HCT116 (cell line): ENCODE data around the gene HELLS. TPM values are rescaled to one million over a fixed set of nuclear protein-coding genes. Genes with fewer than 3 reads are reported as not detected.

Experiments used
- ATAC-seq: fragments of 200-7000 bp; cut with Tn5 transposase; 2 replicates; pipeline ENCODE4 v1.9.1; 2020; ENCODE audit warnings: mild to moderate bottlenecking, moderate library complexity
- Bru-seq: library from RNA; stranded (reverse); fragments of 400-500 nt; gene quantifications from one replicate; lab custom pipeline; 2021; lab: Mats Ljungman, UMichigan
- BruChase-seq, 2 experiments: library from RNA; stranded (reverse); fragments of 400-500 nt; gene quantifications; one replicate each; lab custom pipeline; 2021; lab: Mats Ljungman, UMichigan
- BruUV-seq: library from RNA; stranded (reverse); fragments of 400-500 nt; replicated peaks from 2 replicates; lab custom pipeline; 2021; lab: Mats Ljungman, UMichigan
- CTCF ChIA-PET: fragments of 300-600 bp; sonication (Branson Sonifier 250); formaldehyde crosslinking; loops from one replicate; lab custom pipeline; 2021; ENCODE audit warnings: antibody characterized with exemption; lab: Charles Lee
- POLR2A ChIA-PET: fragments of 300-600, 350-600 bp; sonication (Branson Sonifier 250); formaldehyde crosslinking; loops from one replicate; lab custom pipeline; 2021; ENCODE audit warnings: antibody characterized with exemption; lab: Charles Lee
- RAD21 ChIA-PET, 2 experiments: fragments of 300-600 bp; sonication (Branson Sonifier 250); formaldehyde crosslinking; loops; one replicate each; lab custom pipeline; 2023; ENCODE audit warnings: low total read pairs in 2 of 2; ENCODE audit not compliant: uncharacterized antibody in 2 of 2, unreplicated experiment in 2 of 2, low non-redundant PET in 1 of 2; lab: Charles Lee
- DNase-seq: peaks from one replicate; pipeline ENCODE4 v3.0.0-alpha.2; 2010; ENCODE audit warnings: low read depth, low spot score
- H2AFZ ChIP-seq: fragments of 200-600 bp; shearing (Covaris generic), sonication (generic); 2 replicates; pipeline ENCODE4 v1.6.1; 2017; ENCODE audit warnings: low read depth, mixed run types, mixed read lengths, antibody characterized with exemption, low read length; ENCODE audit not compliant: poor library complexity, severe bottlenecking
- H3K27ac ChIP-seq: 2 replicates; pipeline ENCODE4 v1.5.1; 2012; ENCODE audit warnings: low read depth, low read length
- H3K27me3 ChIP-seq: fragments of 200-600 bp; sonication (generic); 2 replicates; pipeline ENCODE4 v1.6.1; 2016; ENCODE audit warnings: mixed run types, low read length, mixed read lengths; ENCODE audit not compliant: insufficient read depth
- H3K36me3 ChIP-seq, 2 experiments: fragments of 200-500 bp in 1 of 2; fragments of 200-600 bp in 1 of 2; sonication (Bioruptor generic) in 1 of 2; sonication (generic) in 1 of 2; 2 replicates each; pipeline versions ENCODE4 v1.5.1 to v1.6.1; 2014 to 2016; ENCODE audit warnings: low read length in 2 of 2, inconsistent platforms in 1 of 2, mixed read lengths in 1 of 2, mixed run types in 1 of 2; ENCODE audit not compliant: insufficient read depth in 2 of 2, control insufficient read depth in 1 of 2
- H3K4me1 ChIP-seq, 2 experiments: fragments of 200-600 bp in 1 of 2; sonication (generic) in 1 of 2; 2 replicates each; pipeline versions ENCODE4 v1.5.1 to v1.6.1; 2012 to 2017; ENCODE audit warnings: low read length in 2 of 2, inconsistent platforms in 1 of 2, mild to moderate bottlenecking in 1 of 2, mixed read lengths in 1 of 2, mixed run types in 1 of 2, moderate library complexity in 1 of 2; ENCODE audit not compliant: insufficient read depth in 2 of 2, control insufficient read depth in 1 of 2
- H3K4me2 ChIP-seq: fragments of 200-600 bp; sonication (generic); 2 replicates; pipeline ENCODE4 v1.6.1; 2017; ENCODE audit warnings: mixed run types, low read length, mixed read lengths
- H3K4me3 ChIP-seq, 2 experiments: fragments of 200-600 bp in 1 of 2; sonication (generic) in 1 of 2; replicated peaks in 1 of 2; 2 replicates each; pipeline ENCODE4 v1.5.1; 2011 to 2016; ENCODE audit warnings: low read length in 2 of 2, control low read depth in 1 of 2, low read depth in 1 of 2, mild to moderate bottlenecking in 1 of 2, mixed read lengths in 1 of 2, mixed run types in 1 of 2
- H3K79me2 ChIP-seq: fragments of 200-600 bp; sonication (generic); 2 replicates; pipeline ENCODE4 v1.6.1; 2017; ENCODE audit warnings: mild to moderate bottlenecking, mixed run types, low read length, moderate library complexity, mixed read lengths; ENCODE audit not compliant: insufficient read depth
- H3K9ac ChIP-seq: fragments of 200-600 bp; sonication (generic); 2 replicates; pipeline ENCODE4 v1.6.1; 2016; ENCODE audit warnings: low read length, mixed read lengths
- H3K9me2 ChIP-seq: fragments of 200-600 bp; sonication (generic), shearing (Covaris generic); 2 replicates; pipeline ENCODE4 v1.6.1; 2017; ENCODE audit warnings: mixed run types, mild to moderate bottlenecking, moderate library complexity; ENCODE audit not compliant: insufficient read depth
- H3K9me3 ChIP-seq, 2 experiments: fragments of 200-500 bp in 1 of 2; fragments of 200-600 bp in 1 of 2; sonication (Bioruptor generic) in 1 of 2; sonication (generic) in 1 of 2; 2 replicates each; pipeline ENCODE4 v1.6.1; 2014 to 2017; ENCODE audit warnings: low read length in 2 of 2, mixed read lengths in 2 of 2, inconsistent platforms in 1 of 2, low read depth in 1 of 2, mild to moderate bottlenecking in 1 of 2, mixed run types in 1 of 2, moderate library complexity in 1 of 2; ENCODE audit not compliant: control insufficient read depth in 1 of 2, insufficient read depth in 1 of 2
- H4K20me1 ChIP-seq: fragments of 200-600 bp; sonication (generic), shearing (Covaris generic); 2 replicates; pipeline ENCODE4 v1.6.1; 2017; ENCODE audit warnings: mixed run types, mild to moderate bottlenecking, moderate library complexity; ENCODE audit not compliant: insufficient read depth
- ATF3 ChIP-seq: IDR thresholded peaks from 2 replicates; pipeline ENCODE4 v1.6.1; 2012
- CBX3 ChIP-seq: IDR thresholded peaks from 2 replicates; pipeline ENCODE4 v1.6.1; 2012; ENCODE audit warnings: low read depth
- CEBPB ChIP-seq: IDR thresholded peaks from 2 replicates; pipeline ENCODE4 v1.6.1; 2012; ENCODE audit warnings: low read depth
- CTCF ChIP-seq, 3 experiments: fragments of 200-600 bp in 1 of 3; sonication (generic) in 1 of 3; IDR thresholded peaks in 2 of 3; conservative IDR thresholded peaks in 1 of 3; 2 replicates each; pipeline ENCODE4 v1.5.1; 2012 to 2017; ENCODE audit warnings: low read depth in 2 of 3, low read length in 2 of 3, antibody characterized with exemption in 1 of 3, borderline replicate concordance in 1 of 3, control low read depth in 1 of 3, mild to moderate bottlenecking in 1 of 3, mixed read lengths in 1 of 3, mixed run types in 1 of 3, moderate library complexity in 1 of 3; ENCODE audit not compliant: insufficient read depth in 1 of 3
- ELF1 ChIP-seq: IDR thresholded peaks from 2 replicates; pipeline ENCODE4 v1.6.1; 2012; ENCODE audit warnings: low read depth, borderline replicate concordance
- JUND ChIP-seq: IDR thresholded peaks from 2 replicates; pipeline ENCODE4 v1.6.1; 2012
- MAX ChIP-seq: IDR thresholded peaks from 2 replicates; pipeline ENCODE4 v1.6.1; 2012
- POLR2A ChIP-seq: IDR thresholded peaks from 2 replicates; pipeline ENCODE4 v1.7.0; 2011; ENCODE audit warnings: borderline replicate concordance; ENCODE audit not compliant: insufficient read depth, insufficient read length; ENCODE audit errors: extremely low read depth
- POLR2AphosphoS5 ChIP-seq: IDR thresholded peaks from 2 replicates; pipeline ENCODE4 v1.6.1; 2011; ENCODE audit warnings: mild to moderate bottlenecking, low read depth, low read length, moderate library complexity
- RAD21 ChIP-seq: IDR thresholded peaks from 2 replicates; pipeline ENCODE4 v1.6.1; 2012; ENCODE audit warnings: low read depth, mild to moderate bottlenecking
- REST ChIP-seq: IDR thresholded peaks from 2 replicates; pipeline ENCODE4 v1.6.1; 2012; ENCODE audit warnings: low read depth
- SIN3A ChIP-seq: IDR thresholded peaks from 2 replicates; pipeline ENCODE4 v1.6.1; 2012; ENCODE audit warnings: low read depth
- SP1 ChIP-seq: IDR thresholded peaks from 2 replicates; pipeline ENCODE4 v1.6.1; 2012; ENCODE audit warnings: low read depth
- TCF7L2 ChIP-seq: IDR thresholded peaks from 2 replicates; pipeline ENCODE4 v1.7.0; 2011; ENCODE audit warnings: borderline replicate concordance, inconsistent platforms; ENCODE audit not compliant: insufficient read depth, insufficient read length; ENCODE audit errors: extremely low read depth
- YY1 ChIP-seq: IDR thresholded peaks from 2 replicates; pipeline ENCODE4 v1.6.1; 2011; ENCODE audit warnings: low read length, low read depth, moderate library complexity, mild to moderate bottlenecking; ENCODE audit not compliant: insufficient replicate concordance; ENCODE audit errors: extremely low read depth
- ZBTB33 ChIP-seq: IDR thresholded peaks from 2 replicates; pipeline ENCODE4 v1.6.1; 2011; ENCODE audit warnings: mild to moderate bottlenecking, low read length, moderate library complexity; ENCODE audit not compliant: insufficient replicate concordance; ENCODE audit errors: extremely low read depth
- ZFX ChIP-seq: fragments of 450-650 bp; IDR thresholded peaks from 2 replicates; pipeline ENCODE4 v1.6.1; 2017
- intact Hi-C: fragments of 100-400 bp; cut with micrococcal nuclease; formaldehyde crosslinking; loops from 2 replicates; pipeline ENCODE4 v1.10.0; 2022
- long read RNA-seq: library from polyadenylated mRNA; unstranded; transcript quantifications from one replicate; pipeline ENCODE4 v2.0.0, GENCODE V29; 2021; ENCODE audit not compliant: unreplicated experiment
- polyA plus RNA-seq: library from polyadenylated mRNA; unstranded; fragments of >200 nt; gene quantifications from 2 replicates; pipeline ENCODE4 v1.2.1, GENCODE V29; 2012; ENCODE audit warnings: missing spikeins
- total RNA-seq: library from RNA; stranded (reverse); gene quantifications from one replicate; pipeline ENCODE4 v1.2.1, GENCODE V29; 2021; ENCODE audit not compliant: unreplicated experiment

HELLS gene
- 134 TPM for total RNA-seq
- 12.0 and 27.5 TPM in 2 replicates for polyA plus RNA-seq
- Bru-seq, nascent RNA: percentile 86 among the genes with signal in this experiment
- percentile 94 among the genes with signal in this experiment for BruChase-seq, experiment 1, labeled RNA remaining after a 6-hour chase
- BruChase-seq, experiment 2, labeled RNA remaining after a 2-hour chase: percentile 92 among the genes with signal in this experiment
- long read RNA-seq, transcript HELLS-202 (22 exons, 3,099 nt): major isoform, 28 of 81 reads
- long read RNA-seq, partial matches to known transcripts: 17 of 81 reads
- long read RNA-seq, other reads (novel, unspliced or antisense): 33 of 81 reads

GRCh38 chr10:94545391-94546048 lies at the start of gene HELLS:
Gene HELLS, plus strand, starts transcription at chr10:94545788. Its CDS starts 134 bp downstream, at chr10:94545922.
- ChIA-PET POLR2A (no interaction called here), RAD21 (no interaction called here), CTCF (no interaction called here)
- DNase-seq (peak; percentile 78), ATAC-seq (peak; percentile 90)
- Histone ChIP-seq H3K9me3 (no peaks in the 10 kb centered on the region), H3K27me3 (no peaks in the 10 kb centered on the region), H3K9ac (peak within 1 kb of the TSS; percentile 97), H3K4me3 (peak within 1 kb of the TSS; percentile 94 to 97), H2AFZ (peak within 1 kb of the TSS; percentile 87), H4K20me1 (peaks cover 7% of the 10 kb centered on the region; the same call in 1 of the 2 replicates), H3K4me1 (peaks cover 12 to 26% of the 10 kb centered on the region in 2 experiments), H3K36me3 (peaks cover 7 to 10% of the 10 kb centered on the region in 2 experiments; a peak in 2 of 4 replicates), H3K9me2 (no peaks in the 10 kb centered on the region), H3K79me2 (peaks cover 48% of the 10 kb centered on the region), H3K27ac (peak within 1 kb of the TSS; percentile 78), H3K4me2 (peak within 1 kb of the TSS; percentile 89)
- intact Hi-C loops: no loop called here
- no TSS peak for BruUV-seq
- TF ChIP-seq SP1: no peak; the same call in 1 of the 2 replicates
- peak; percentile 83 for TF ChIP-seq POLR2AphosphoS5
- TF ChIP-seq TCF7L2: no peak
- no peak for TF ChIP-seq ELF1
- TF ChIP-seq MAX: peak; percentile 74
- no peak for TF ChIP-seq REST
- TF ChIP-seq CTCF (IDR thresholded peaks at IDR 0.05 in 2 of 3, conservative IDR thresholded peaks at IDR 0.05 in 1 of 3; ENCODE audit: borderline replicate concordance in 1 of 3, insufficient read depth in 1 of 3, low read depth in 2 of 3, low read length in 2 of 3): no peak
- no peak for TF ChIP-seq RAD21
- TF ChIP-seq JUND: no peak
- TF ChIP-seq ATF3: no peak
- TF ChIP-seq POLR2A: peak; percentile 80
- no peak; the same call in 1 of the 2 replicates for TF ChIP-seq CBX3
- no peak for TF ChIP-seq YY1
- TF ChIP-seq CEBPB: no peak
- TF ChIP-seq SIN3A: peak; percentile 91
- peak; percentile 33; the same call in 1 of the 2 replicates for TF ChIP-seq ZFX
- TF ChIP-seq ZBTB33: peak; percentile 93
